GM23338 (cell line): ENCODE results near the gene ST3GAL4.

Experiments used
- CREB1 ChIP-seq: fragments of 250-450 bp; sonication (Bioruptor Pico); IDR thresholded peaks from 2 replicates; pipeline ENCODE4 v1.5.0; 2020; ENCODE audit warnings: low read depth, mild to moderate bottlenecking, moderate library complexity
- ETS1 ChIP-seq: IDR thresholded peaks from 2 replicates; pipeline ENCODE4 v1.6.1; 2016; ENCODE audit warnings: antibody characterized with exemption
- EZH2 ChIP-seq: fragments of 200-600 bp; sonication (generic); IDR thresholded peaks from one replicate; pipeline ENCODE4 v1.8.0; 2017; ENCODE audit warnings: antibody characterized with exemption, mild to moderate bottlenecking, low read depth; ENCODE audit not compliant: unreplicated experiment
- EZH2phosphoT487 ChIP-seq: fragments of 200-600 bp; sonication (generic); IDR thresholded peaks from one replicate; pipeline ENCODE4 v1.8.1; 2018; ENCODE audit warnings: antibody characterized with exemption; ENCODE audit not compliant: unreplicated experiment
- JUNB ChIP-seq: IDR thresholded peaks from one replicate; pipeline ENCODE4 v1.6.1; 2016; ENCODE audit warnings: antibody characterized with exemption; ENCODE audit not compliant: unreplicated experiment
- NANOG ChIP-seq: IDR thresholded peaks from 2 replicates; pipeline ENCODE4 v1.6.1; 2016; ENCODE audit warnings: antibody characterized with exemption, borderline replicate concordance
- POLR2AphosphoS5 ChIP-seq: IDR thresholded peaks from 2 replicates; pipeline ENCODE4 v1.6.1; 2016; ENCODE audit warnings: antibody characterized with exemption, low read depth
- STAT1 ChIP-seq: IDR thresholded peaks from one replicate; pipeline ENCODE4 v1.6.1; 2016; ENCODE audit warnings: antibody characterized with exemption; ENCODE audit not compliant: unreplicated experiment
- ZNF114 ChIP-seq: fragments of 250-450 bp; sonication (Bioruptor Pico); IDR thresholded peaks from 2 replicates; pipeline ENCODE4 v1.5.0; 2020; ENCODE audit warnings: mild to moderate bottlenecking, moderate library complexity
- ZNF331 ChIP-seq: fragments of 250-450 bp; sonication (Bioruptor Pico); IDR thresholded peaks from 2 replicates; pipeline ENCODE4 v1.5.0; 2020; ENCODE audit warnings: low read depth, mild to moderate bottlenecking, moderate library complexity
- TF ChIP-seq, protein P1 (sequence below), 2 experiments: fragments of 200-600 bp in 1 of 2; sonication (generic) in 1 of 2; conservative IDR thresholded peaks; 2 replicates each; pipeline versions ENCODE4 v1.5.1 to v1.6.1; 2016 to 2017; ENCODE audit warnings: antibody characterized with exemption in 2 of 2, low read depth in 2 of 2, mild to moderate bottlenecking in 2 of 2, moderate library complexity in 1 of 2
- TF ChIP-seq, protein P2 (sequence below): IDR thresholded peaks from one replicate; pipeline ENCODE4 v1.6.1; 2018; ENCODE audit warnings: antibody characterized with exemption; ENCODE audit not compliant: unreplicated experiment

GRCh38 chr11:126335463-126335760 lies 20.1 kb upstream of the ST3GAL4 start:
- TF ChIP-seq, protein P1, sequence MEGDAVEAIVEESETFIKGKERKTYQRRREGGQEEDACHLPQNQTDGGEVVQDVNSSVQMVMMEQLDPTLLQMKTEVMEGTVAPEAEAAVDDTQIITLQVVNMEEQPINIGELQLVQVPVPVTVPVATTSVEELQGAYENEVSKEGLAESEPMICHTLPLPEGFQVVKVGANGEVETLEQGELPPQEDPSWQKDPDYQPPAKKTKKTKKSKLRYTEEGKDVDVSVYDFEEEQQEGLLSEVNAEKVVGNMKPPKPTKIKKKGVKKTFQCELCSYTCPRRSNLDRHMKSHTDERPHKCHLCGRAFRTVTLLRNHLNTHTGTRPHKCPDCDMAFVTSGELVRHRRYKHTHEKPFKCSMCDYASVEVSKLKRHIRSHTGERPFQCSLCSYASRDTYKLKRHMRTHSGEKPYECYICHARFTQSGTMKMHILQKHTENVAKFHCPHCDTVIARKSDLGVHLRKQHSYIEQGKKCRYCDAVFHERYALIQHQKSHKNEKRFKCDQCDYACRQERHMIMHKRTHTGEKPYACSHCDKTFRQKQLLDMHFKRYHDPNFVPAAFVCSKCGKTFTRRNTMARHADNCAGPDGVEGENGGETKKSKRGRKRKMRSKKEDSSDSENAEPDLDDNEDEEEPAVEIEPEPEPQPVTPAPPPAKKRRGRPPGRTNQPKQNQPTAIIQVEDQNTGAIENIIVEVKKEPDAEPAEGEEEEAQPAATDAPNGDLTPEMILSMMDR (conservative IDR thresholded peaks at IDR 0.05; ENCODE audit: low read depth in 2 of 2), result no peak
- TF ChIP-seq, protein P2, sequence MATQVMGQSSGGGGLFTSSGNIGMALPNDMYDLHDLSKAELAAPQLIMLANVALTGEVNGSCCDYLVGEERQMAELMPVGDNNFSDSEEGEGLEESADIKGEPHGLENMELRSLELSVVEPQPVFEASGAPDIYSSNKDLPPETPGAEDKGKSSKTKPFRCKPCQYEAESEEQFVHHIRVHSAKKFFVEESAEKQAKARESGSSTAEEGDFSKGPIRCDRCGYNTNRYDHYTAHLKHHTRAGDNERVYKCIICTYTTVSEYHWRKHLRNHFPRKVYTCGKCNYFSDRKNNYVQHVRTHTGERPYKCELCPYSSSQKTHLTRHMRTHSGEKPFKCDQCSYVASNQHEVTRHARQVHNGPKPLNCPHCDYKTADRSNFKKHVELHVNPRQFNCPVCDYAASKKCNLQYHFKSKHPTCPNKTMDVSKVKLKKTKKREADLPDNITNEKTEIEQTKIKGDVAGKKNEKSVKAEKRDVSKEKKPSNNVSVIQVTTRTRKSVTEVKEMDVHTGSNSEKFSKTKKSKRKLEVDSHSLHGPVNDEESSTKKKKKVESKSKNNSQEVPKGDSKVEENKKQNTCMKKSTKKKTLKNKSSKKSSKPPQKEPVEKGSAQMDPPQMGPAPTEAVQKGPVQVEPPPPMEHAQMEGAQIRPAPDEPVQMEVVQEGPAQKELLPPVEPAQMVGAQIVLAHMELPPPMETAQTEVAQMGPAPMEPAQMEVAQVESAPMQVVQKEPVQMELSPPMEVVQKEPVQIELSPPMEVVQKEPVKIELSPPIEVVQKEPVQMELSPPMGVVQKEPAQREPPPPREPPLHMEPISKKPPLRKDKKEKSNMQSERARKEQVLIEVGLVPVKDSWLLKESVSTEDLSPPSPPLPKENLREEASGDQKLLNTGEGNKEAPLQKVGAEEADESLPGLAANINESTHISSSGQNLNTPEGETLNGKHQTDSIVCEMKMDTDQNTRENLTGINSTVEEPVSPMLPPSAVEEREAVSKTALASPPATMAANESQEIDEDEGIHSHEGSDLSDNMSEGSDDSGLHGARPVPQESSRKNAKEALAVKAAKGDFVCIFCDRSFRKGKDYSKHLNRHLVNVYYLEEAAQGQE, result no peak
- no peak for TF ChIP-seq POLR2AphosphoS5
- TF ChIP-seq EZH2phosphoT487, result no peak
- no peak for TF ChIP-seq EZH2
- no peak for TF ChIP-seq CREB1 (CRISPR knock-in tag)
- no peak for TF ChIP-seq ZNF114 (CRISPR knock-in tag)
- TF ChIP-seq ETS1, result no peak
- TF ChIP-seq STAT1, result no peak
- no peak for TF ChIP-seq JUNB
- no peak for TF ChIP-seq NANOG
- no peak for TF ChIP-seq ZNF331 (CRISPR knock-in tag)
